Effector memory CD4-positive, alpha-beta T cell (primary cell): ENCODE measurements around the gene SHOX.
"Not testable (repeated sequence)": the region's sequence is repeated elsewhere in the genome, so short reads cannot be mapped to it uniquely, and the experiment has no call there.

Source experiments
- DNase-seq, 3 donors: peaks; one replicate each; pipeline ENCODE4 v3.0.0-alpha.2; 2020
- H3K27ac ChIP-seq: 2 replicates; pipeline ENCODE4 v1.7.0; 2013; ENCODE audit warnings: mild to moderate bottlenecking, low read length, moderate library complexity; ENCODE audit not compliant: insufficient read depth, poor library complexity, severe bottlenecking
- H3K27me3 ChIP-seq: replicated peaks from 2 replicates; pipeline ENCODE4 v1.7.0; 2013; ENCODE audit warnings: mild to moderate bottlenecking, low read length; ENCODE audit not compliant: insufficient read depth, control insufficient read depth, poor library complexity, severe bottlenecking
- H3K36me3 ChIP-seq: 2 replicates; pipeline ENCODE4 v1.7.0; 2013; ENCODE audit warnings: mild to moderate bottlenecking, low read length, moderate library complexity; ENCODE audit not compliant: control insufficient read depth, insufficient read depth
- H3K4me1 ChIP-seq: 2 replicates; pipeline ENCODE4 v1.7.0; 2013; ENCODE audit warnings: low read length, mild to moderate bottlenecking; ENCODE audit not compliant: control insufficient read depth, insufficient read depth, poor library complexity, severe bottlenecking
- H3K4me3 ChIP-seq: 2 replicates; pipeline ENCODE4 v1.7.0; 2013; ENCODE audit warnings: low read length, low read depth, mild to moderate bottlenecking; ENCODE audit not compliant: insufficient read depth, poor library complexity, severe bottlenecking
- H3K9me3 ChIP-seq: 2 replicates; pipeline ENCODE4 v1.7.0; 2013; ENCODE audit warnings: mild to moderate bottlenecking, low read length, moderate library complexity; ENCODE audit not compliant: control insufficient read depth

The SHOX gene

GRCh38 chrX:646228-646495 lies 15.6 kb downstream of the SHOX start:
- Histone ChIP-seq H3K27ac (no peak overlapping the region), H3K9me3 (no peaks in the 10 kb centered on the region), H3K36me3 (no peaks in the 10 kb centered on the region), H3K27me3 (no peaks in the 10 kb centered on the region), H3K4me1 (no peaks in the 10 kb centered on the region), H3K4me3 (no peak overlapping the region)
- DNase-seq = no peak

DNA sequence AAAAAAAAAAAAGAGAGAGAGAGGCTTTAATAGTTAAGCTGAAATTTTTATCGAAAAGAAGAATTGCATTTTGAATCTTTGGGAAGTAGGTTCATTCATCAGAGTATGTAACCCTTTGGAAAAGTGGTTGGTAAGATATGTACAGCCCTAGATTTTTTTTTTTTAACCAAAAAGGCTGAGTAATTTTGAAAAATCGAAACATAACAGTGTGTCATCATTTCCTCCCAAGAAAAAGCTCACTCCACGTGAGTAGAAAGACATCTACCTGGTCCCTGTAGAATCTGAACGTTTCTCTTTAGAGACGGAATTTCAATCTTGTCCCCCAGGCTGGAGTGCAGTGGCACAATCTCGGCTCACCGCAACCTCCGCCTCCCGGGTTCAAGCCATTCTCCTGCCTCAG lies 16.2 kb downstream of the SHOX start:
- no peaks in the 10 kb centered on the region for H3K9me3 ChIP-seq
- no peaks in the 10 kb centered on the region for H3K36me3 ChIP-seq
- H3K4me3 ChIP-seq = no peak overlapping the region
- no peak for DNase-seq
- H3K27me3 ChIP-seq = no peaks in the 10 kb centered on the region
- H3K4me1 ChIP-seq = no peaks in the 10 kb centered on the region
- H3K27ac ChIP-seq = no peak overlapping the region

DNA sequence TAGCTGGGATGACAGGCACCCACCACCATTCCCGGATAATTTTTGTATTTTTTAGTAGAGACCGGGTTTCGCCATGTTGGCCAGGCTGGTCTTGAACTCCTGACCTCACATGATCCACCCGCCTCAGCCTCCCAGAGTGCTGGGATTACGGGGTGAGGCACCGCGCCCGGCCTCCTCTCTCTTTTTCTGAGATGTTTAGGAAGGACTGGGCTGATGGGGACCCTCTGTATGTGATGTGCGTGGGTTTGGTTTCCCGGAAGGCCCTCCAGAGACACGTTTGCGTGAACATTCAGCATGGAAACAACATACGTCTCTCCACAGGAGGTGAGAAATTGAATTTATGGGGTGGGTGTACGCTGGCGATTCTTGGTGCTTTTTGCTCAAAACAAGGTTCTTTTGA lies 18.6 kb downstream of the SHOX start:
- H3K4me3 ChIP-seq = no peak overlapping the region
- no peak overlapping the region for H3K27ac ChIP-seq
- H3K36me3 ChIP-seq = no peaks in the 10 kb centered on the region
- DNase-seq = no peak
- no peaks in the 10 kb centered on the region for H3K9me3 ChIP-seq
- no peaks in the 10 kb centered on the region for H3K27me3 ChIP-seq
- no peaks in the 10 kb centered on the region for H3K4me1 ChIP-seq

DNA sequence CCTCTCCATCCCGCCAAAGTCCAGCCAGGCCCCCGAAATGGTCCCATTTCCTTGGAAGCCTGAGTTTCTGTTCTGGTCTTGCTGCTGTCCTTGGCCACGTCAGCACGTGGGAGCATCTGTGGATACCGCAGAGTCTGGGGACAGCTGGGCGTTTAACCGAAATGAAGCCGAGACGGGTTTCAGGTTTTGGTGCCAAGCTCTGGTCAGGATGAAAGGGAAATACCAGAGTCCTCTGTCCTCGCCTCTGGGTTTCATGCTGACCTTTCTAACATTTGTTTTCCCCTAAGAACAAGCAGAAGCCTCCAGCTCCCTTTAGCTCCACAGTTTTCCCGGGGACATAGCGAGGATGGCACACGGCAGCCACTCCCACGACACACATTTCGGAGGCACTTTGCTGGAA lies 19.7 kb downstream of the SHOX start:
- no peak for DNase-seq
- no peaks in the 10 kb centered on the region for H3K27me3 ChIP-seq
- no peaks in the 10 kb centered on the region for H3K9me3 ChIP-seq
- no peak overlapping the region for H3K27ac ChIP-seq
- no peak overlapping the region for H3K4me3 ChIP-seq
- no peaks in the 10 kb centered on the region for H3K4me1 ChIP-seq
- H3K36me3 ChIP-seq = no peaks in the 10 kb centered on the region

DNA sequence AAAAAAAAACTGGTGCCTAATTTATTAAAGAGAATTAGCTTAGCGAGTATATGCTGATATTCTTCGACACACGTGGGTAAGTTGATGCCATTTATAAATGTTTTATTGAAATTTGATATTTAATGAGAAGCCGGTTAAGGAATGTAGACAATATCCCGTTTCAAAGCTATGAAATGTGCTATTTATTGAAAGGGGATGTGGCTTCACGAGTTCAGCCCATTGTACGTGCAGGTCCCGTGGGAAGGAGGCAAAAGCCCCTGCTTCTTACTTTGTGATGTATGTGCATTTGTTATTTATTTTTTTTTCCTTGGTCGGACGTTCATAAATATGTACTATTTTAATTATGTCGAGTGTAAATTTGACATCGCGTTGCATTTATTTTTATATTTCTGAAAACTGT lies 20.2 kb downstream of the SHOX start:
- H3K36me3 ChIP-seq = no peaks in the 10 kb centered on the region

GRCh38 chrX:651922-652321 lies 21.3 kb downstream of the SHOX start:
- H3K9me3 ChIP-seq, H3K27ac ChIP-seq, H3K27me3 ChIP-seq, DNase-seq, H3K4me3 ChIP-seq, H3K4me1 ChIP-seq, H3K36me3 ChIP-seq: not testable (repeated sequence)

More for the DNA sequence above, 20.2 kb downstream of the SHOX start:
- Histone ChIP-seq H3K4me3 (no peak overlapping the region), H3K27me3 (no peaks in the 10 kb centered on the region), H3K4me1 (no peaks in the 10 kb centered on the region), H3K27ac (no peak overlapping the region), H3K9me3 (no peaks in the 10 kb centered on the region)
- DNase-seq = no peak

- H3K36me3 ChIP-seq = no peaks in the 10 kb centered on the region
- H3K27ac ChIP-seq = no peak overlapping the region
- no peaks in the 10 kb centered on the region for H3K27me3 ChIP-seq
- no peaks in the 10 kb centered on the region for H3K4me1 ChIP-seq
- DNase-seq = no peak
- no peak overlapping the region for H3K4me3 ChIP-seq
- no peaks in the 10 kb centered on the region for H3K9me3 ChIP-seq
These were observed 21.8 kb downstream of the SHOX start for GRCh38 chrX:652341-652741.

- no peaks in the 10 kb centered on the region for H3K36me3 ChIP-seq
These were observed 22.7 kb downstream of the SHOX start for GRCh38 chrX:653306-653705.

GRCh38 chrX:661154-661553 lies 30.6 kb downstream of the SHOX start:
- Histone ChIP-seq H3K27me3 (no peaks in the 10 kb centered on the region), H3K4me3 (no peak overlapping the region), H3K4me1 (no peaks in the 10 kb centered on the region), H3K27ac (no peak overlapping the region), H3K36me3 (no peaks in the 10 kb centered on the region), H3K9me3 (no peaks in the 10 kb centered on the region)
- no peak for DNase-seq

More at GRCh38 chrX:653306-653705, 22.7 kb downstream of the SHOX start:
- no peak for DNase-seq
- Histone ChIP-seq H3K4me3 (no peak overlapping the region), H3K27me3 (no peaks in the 10 kb centered on the region), H3K9me3 (no peaks in the 10 kb centered on the region), H3K27ac (no peak overlapping the region), H3K4me1 (no peaks in the 10 kb centered on the region)

DNA sequence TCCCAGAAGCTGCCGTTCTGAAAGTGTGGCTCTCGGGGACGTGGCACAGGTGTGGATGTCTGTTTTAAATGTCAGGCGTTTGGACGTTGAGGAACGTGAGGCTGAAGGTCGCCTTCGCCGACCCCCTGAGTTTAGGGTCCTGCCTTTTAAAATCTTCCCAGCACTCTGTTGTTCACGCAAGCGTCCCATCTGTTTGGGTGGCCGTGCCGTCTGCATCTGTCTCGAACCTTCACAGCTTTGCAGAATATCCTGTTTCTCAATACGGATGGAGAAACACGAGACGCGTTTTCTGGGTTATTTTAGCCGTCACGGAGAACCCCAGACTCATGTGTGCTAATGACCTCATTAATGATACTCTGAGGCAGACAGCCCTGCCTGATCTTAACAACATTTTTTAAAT lies 31.5 kb downstream of the SHOX start:
- no peaks in the 10 kb centered on the region for H3K9me3 ChIP-seq

DNA sequence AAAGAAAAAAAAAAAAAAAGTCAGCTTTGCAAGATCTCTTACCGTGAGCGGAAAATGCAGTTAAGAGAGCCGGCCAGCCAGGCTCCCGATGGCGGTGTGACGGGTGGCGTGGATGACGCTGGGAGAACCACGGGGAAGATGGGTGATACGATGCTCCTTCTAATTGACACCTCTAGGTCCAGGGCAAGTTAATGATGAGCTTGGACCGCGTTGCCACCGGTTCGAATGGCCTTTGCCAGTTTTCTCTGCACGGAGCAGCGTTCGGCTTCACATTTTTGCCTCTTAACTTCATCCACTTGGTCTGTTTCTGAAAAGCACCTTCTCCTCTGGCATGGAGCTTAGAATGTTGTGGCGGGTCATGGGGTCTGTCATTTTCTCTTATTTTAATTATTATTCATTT lies 33.2 kb downstream of the SHOX start:
- Histone ChIP-seq H3K9me3 (no peaks in the 10 kb centered on the region), H3K27me3 (no peaks in the 10 kb centered on the region), H3K27ac (no peak overlapping the region), H3K4me1 (no peaks in the 10 kb centered on the region), H3K36me3 (no peaks in the 10 kb centered on the region), H3K4me3 (no peak overlapping the region)
- DNase-seq = no peak

More for the DNA sequence above, 31.5 kb downstream of the SHOX start:
- no peak overlapping the region for H3K4me3 ChIP-seq
- no peaks in the 10 kb centered on the region for H3K36me3 ChIP-seq
- no peaks in the 10 kb centered on the region for H3K27me3 ChIP-seq
- H3K27ac ChIP-seq = no peak overlapping the region
- DNase-seq = no peak
- no peaks in the 10 kb centered on the region for H3K4me1 ChIP-seq
